H9 (cell line): ENCODE measurements around the gene VWA8. TPM values are rescaled to one million over a fixed set of nuclear protein-coding genes. Genes with fewer than 3 reads are reported as not detected.

ENCODE experiments used
- DNase-seq: peaks from one replicate; pipeline ENCODE4 v3.0.0-alpha.2; 2017
- H2AFZ ChIP-seq: one replicate; pipeline ENCODE4 v1.6.1; 2013; ENCODE audit warnings: mild to moderate bottlenecking, low read length, control low read depth, moderate library complexity
- H2AK5ac ChIP-seq: 2 replicates; pipeline ENCODE4 v1.6.1; 2013; ENCODE audit warnings: low read length, control low read depth, mixed read lengths; ENCODE audit not compliant: insufficient read length
- H2BK120ac ChIP-seq: one replicate; pipeline ENCODE4 v1.6.1; 2013; ENCODE audit warnings: low read depth, mild to moderate bottlenecking, low read length, control low read depth, inconsistent platforms; ENCODE audit not compliant: poor library complexity, severe bottlenecking
- H2BK12ac ChIP-seq: 2 replicates; pipeline ENCODE4 v1.6.1; 2013; ENCODE audit warnings: low read length, control low read depth, mixed read lengths, low read depth; ENCODE audit not compliant: insufficient read length
- H2BK15ac ChIP-seq: 2 replicates; pipeline ENCODE4 v1.6.1; 2013; ENCODE audit warnings: low read depth, low read length, control low read depth
- H2BK20ac ChIP-seq: one replicate; pipeline ENCODE4 v1.6.1; 2013; ENCODE audit warnings: low read depth, mild to moderate bottlenecking, low read length, control low read depth, inconsistent platforms; ENCODE audit not compliant: poor library complexity, severe bottlenecking
- H2BK5ac ChIP-seq: 2 replicates; pipeline ENCODE4 v1.6.1; 2013; ENCODE audit warnings: low read length, control low read depth, mixed read lengths; ENCODE audit not compliant: insufficient read length
- H3K14ac ChIP-seq: 2 replicates; pipeline ENCODE4 v1.6.1; 2013; ENCODE audit warnings: low read length, control low read depth; ENCODE audit not compliant: insufficient read depth
- H3K18ac ChIP-seq: 2 replicates; pipeline ENCODE4 v1.6.1; 2013; ENCODE audit warnings: low read depth, mild to moderate bottlenecking, mixed read lengths, low read length, control low read depth; ENCODE audit not compliant: insufficient read length
- H3K23ac ChIP-seq: 2 replicates; pipeline ENCODE4 v1.6.1; 2013; ENCODE audit warnings: low read length, control low read depth, mixed read lengths, low read depth; ENCODE audit not compliant: insufficient read length
- H3K23me2 ChIP-seq: 2 replicates; pipeline ENCODE4 v1.6.1; 2013; ENCODE audit warnings: low read depth, mild to moderate bottlenecking, mixed read lengths, low read length, control low read depth; ENCODE audit not compliant: insufficient read length, poor library complexity, severe bottlenecking
- H3K27ac ChIP-seq: 2 replicates; pipeline ENCODE4 v1.5.1; 2013; ENCODE audit warnings: low read length, control low read depth, mixed read lengths, low read depth; ENCODE audit not compliant: insufficient read length
- H3K27me3 ChIP-seq: 2 replicates; pipeline ENCODE4 v1.6.1; 2013; ENCODE audit warnings: low read length, control low read depth, inconsistent platforms; ENCODE audit not compliant: insufficient read depth
- H3K4ac ChIP-seq: 2 replicates; pipeline ENCODE4 v1.6.1; 2013; ENCODE audit warnings: low read depth, mild to moderate bottlenecking, control low read depth, inconsistent platforms, low read length, moderate library complexity
- H3K4me1 ChIP-seq: 2 replicates; pipeline ENCODE4 v1.6.1; 2013; ENCODE audit warnings: low read length, control low read depth, inconsistent platforms; ENCODE audit not compliant: insufficient read depth
- H3K4me2 ChIP-seq: 2 replicates; pipeline ENCODE4 v1.6.1; 2013; ENCODE audit warnings: low read length, control low read depth, mixed read lengths; ENCODE audit not compliant: insufficient read length, insufficient read depth
- H3K56ac ChIP-seq: 2 replicates; pipeline ENCODE4 v1.6.1; 2013; ENCODE audit warnings: low read depth, mild to moderate bottlenecking, mixed read lengths, low read length, control low read depth; ENCODE audit not compliant: insufficient read length
- H3K79me1 ChIP-seq: 2 replicates; pipeline ENCODE4 v1.6.1; 2013; ENCODE audit warnings: low read depth, mild to moderate bottlenecking, moderate library complexity, low read length, control low read depth, inconsistent platforms; ENCODE audit not compliant: insufficient read depth, poor library complexity, severe bottlenecking
- H3K79me2 ChIP-seq: 2 replicates; pipeline ENCODE4 v1.6.1; 2013; ENCODE audit warnings: low read length, control low read depth, inconsistent platforms; ENCODE audit not compliant: insufficient read depth
- H3K9ac ChIP-seq: 2 replicates; pipeline ENCODE4 v1.6.1; 2013; ENCODE audit warnings: low read length, control low read depth, mixed read lengths; ENCODE audit not compliant: insufficient read length; ENCODE audit errors: extremely low read depth
- H3K9me3 ChIP-seq: one replicate; pipeline ENCODE4 v1.6.1; 2013; ENCODE audit warnings: low read depth, low read length, inconsistent platforms; ENCODE audit not compliant: control insufficient read depth
- H3T11ph ChIP-seq: one replicate; pipeline ENCODE4 v1.6.1; 2013; ENCODE audit warnings: mild to moderate bottlenecking, low read length, control low read depth, inconsistent platforms
- H4K20me1 ChIP-seq: one replicate; pipeline ENCODE4 v1.6.1; 2013; ENCODE audit not compliant: control insufficient read depth, insufficient read length, insufficient read depth
- H4K5ac ChIP-seq: 2 replicates; pipeline ENCODE4 v1.6.1; 2013; ENCODE audit warnings: low read depth, mild to moderate bottlenecking, mixed read lengths, low read length, control low read depth; ENCODE audit not compliant: insufficient read length
- H4K8ac ChIP-seq: replicated peaks from 2 replicates; pipeline ENCODE4 v1.6.1; 2013; ENCODE audit warnings: low read length, control low read depth, mixed read lengths, low read depth; ENCODE audit not compliant: insufficient read length
- H4K91ac ChIP-seq: 2 replicates; pipeline ENCODE4 v1.6.1; 2013; ENCODE audit warnings: low read depth, mild to moderate bottlenecking, moderate library complexity, mixed read lengths, low read length, control low read depth; ENCODE audit not compliant: insufficient read length
- H3K27ac Mint-ChIP-seq, 3 experiments: 2 replicates in 2 of 3; 3 replicates in 1 of 3; pipeline ENCODE4 v1.8.0; 2020 to 2021; ENCODE audit warnings: mixed read lengths in 3 of 3, mild to moderate bottlenecking in 1 of 3, moderate library complexity in 1 of 3
- H3K27me3 Mint-ChIP-seq: 2 replicates; pipeline ENCODE4 v1.8.0; 2021; ENCODE audit warnings: low read depth, mild to moderate bottlenecking, moderate library complexity, mixed read lengths
- H3K36me3 Mint-ChIP-seq, 3 experiments: 2 replicates in 2 of 3; 3 replicates in 1 of 3; pipeline ENCODE4 v1.8.0; 2020 to 2021; ENCODE audit warnings: low read depth in 3 of 3, mixed read lengths in 3 of 3; ENCODE audit not compliant: insufficient read depth in 1 of 3
- H3K4me1 Mint-ChIP-seq, 2 experiments: 2 replicates each; pipeline ENCODE4 v1.8.0; 2020; ENCODE audit warnings: mixed read lengths in 2 of 2
- H3K4me3 Mint-ChIP-seq, 2 experiments: 2 replicates in 1 of 2; 3 replicates in 1 of 2; pipeline ENCODE4 v1.8.0; 2020 to 2021; ENCODE audit warnings: mild to moderate bottlenecking in 2 of 2, mixed read lengths in 2 of 2, moderate library complexity in 1 of 2
- H3K9me3 Mint-ChIP-seq, 2 experiments: 2 replicates in 1 of 2; 3 replicates in 1 of 2; pipeline ENCODE4 v1.8.0; 2020; ENCODE audit warnings: mild to moderate bottlenecking in 2 of 2, mixed read lengths in 2 of 2, moderate library complexity in 1 of 2
- WGBS: extraction: QIAGEN DNeasy Blood & Tissue Kit; methylation state at CpG from one replicate; pipeline ENCODE4 v1.1.7; 2013; ENCODE audit warnings: missing lambda C conversion rate, low lambda C conversion rate, mixed read lengths; ENCODE audit not compliant: insufficient read length; ENCODE audit errors: extremely low coverage; 5-methylcytosine and 5-hydroxymethylcytosine counted together
- total RNA-seq: library from RNA; stranded (reverse); gene quantifications from 2 replicates; pipeline ENCODE4 v1.2.1, GENCODE V29; 2021
- TF ChIP-seq, protein P1 (sequence below): fragments of 200-600 bp; sonication (generic); conservative IDR thresholded peaks from 3 replicates; pipeline ENCODE4 v1.8.0; 2021; ENCODE audit warnings: antibody characterized with exemption, mild to moderate bottlenecking

Gene VWA8
- total RNA-seq, 1 experiment from 2014 or later, result 17.4 TPM

DNA sequence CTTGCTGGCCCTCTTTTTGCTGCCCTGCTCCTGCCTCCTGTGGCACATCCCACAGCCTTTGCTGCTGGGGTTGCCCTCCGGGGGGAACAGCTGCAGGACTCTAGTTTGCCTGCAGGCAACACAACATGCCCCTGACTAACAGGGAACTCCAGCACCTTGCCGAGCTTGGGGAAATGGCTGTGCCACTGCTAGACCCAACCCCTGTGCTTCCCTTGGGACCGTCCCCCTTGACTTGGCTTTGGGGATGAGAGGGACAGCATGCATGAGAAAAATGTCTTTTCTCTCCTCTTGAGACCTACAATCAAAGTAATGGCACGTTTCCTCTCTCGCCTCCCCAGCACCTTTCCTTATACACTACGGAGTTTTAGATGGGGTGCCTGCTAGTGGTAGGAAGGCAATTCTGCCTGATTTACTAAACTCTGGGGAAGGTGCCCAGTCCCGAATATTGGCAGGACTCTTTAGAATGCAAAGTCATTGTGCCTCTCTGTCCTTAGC lies 12.4 kb upstream of the VWA8 start:
- H3K9ac ChIP-seq, result no peak overlapping the region
- no peak overlapping the region; the same call in 1 of the 2 replicates for H3K14ac ChIP-seq
- H3K9me3 ChIP-seq, result no peaks in the 10 kb centered on the region
- no peak overlapping the region for H4K5ac ChIP-seq
- Mint-ChIP-seq H3K4me1 (peaks cover 33 to 36% of the 10 kb centered on the region in 2 experiments), H3K36me3 (no peaks in the 10 kb centered on the region), H3K27me3 (no peaks in the 10 kb centered on the region), H3K4me3 (peak overlapping the region; percentile 11 to 27; a peak in 1 of 5 replicates), H3K9me3 (no peaks in the 10 kb centered on the region), H3K27ac (peak overlapping the region in 2 of 3 experiments; percentile 19 to 90; a peak in 2 of 7 replicates)
- H2BK5ac ChIP-seq, result no peak overlapping the region
- H3K4me1 ChIP-seq, result peaks cover 4% of the 10 kb centered on the region; the same call in 1 of the 2 replicates
- no peak overlapping the region for H2BK15ac ChIP-seq
- no peaks in the 10 kb centered on the region for H4K20me1 ChIP-seq
- no peak overlapping the region for H2BK20ac ChIP-seq
- H3K27ac ChIP-seq, result no peak overlapping the region
- H3K23me2 ChIP-seq, result no peaks in the 10 kb centered on the region
- H3K18ac ChIP-seq, result peak overlapping the region; percentile 73
- H2AFZ ChIP-seq, result peak overlapping the region; percentile 98
- TF ChIP-seq, protein P1, sequence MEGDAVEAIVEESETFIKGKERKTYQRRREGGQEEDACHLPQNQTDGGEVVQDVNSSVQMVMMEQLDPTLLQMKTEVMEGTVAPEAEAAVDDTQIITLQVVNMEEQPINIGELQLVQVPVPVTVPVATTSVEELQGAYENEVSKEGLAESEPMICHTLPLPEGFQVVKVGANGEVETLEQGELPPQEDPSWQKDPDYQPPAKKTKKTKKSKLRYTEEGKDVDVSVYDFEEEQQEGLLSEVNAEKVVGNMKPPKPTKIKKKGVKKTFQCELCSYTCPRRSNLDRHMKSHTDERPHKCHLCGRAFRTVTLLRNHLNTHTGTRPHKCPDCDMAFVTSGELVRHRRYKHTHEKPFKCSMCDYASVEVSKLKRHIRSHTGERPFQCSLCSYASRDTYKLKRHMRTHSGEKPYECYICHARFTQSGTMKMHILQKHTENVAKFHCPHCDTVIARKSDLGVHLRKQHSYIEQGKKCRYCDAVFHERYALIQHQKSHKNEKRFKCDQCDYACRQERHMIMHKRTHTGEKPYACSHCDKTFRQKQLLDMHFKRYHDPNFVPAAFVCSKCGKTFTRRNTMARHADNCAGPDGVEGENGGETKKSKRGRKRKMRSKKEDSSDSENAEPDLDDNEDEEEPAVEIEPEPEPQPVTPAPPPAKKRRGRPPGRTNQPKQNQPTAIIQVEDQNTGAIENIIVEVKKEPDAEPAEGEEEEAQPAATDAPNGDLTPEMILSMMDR, result peak; percentile 57
- no peak overlapping the region for H2BK12ac ChIP-seq
- no peak overlapping the region for H3K4ac ChIP-seq
- H3T11ph ChIP-seq, result no peak overlapping the region
- no peak overlapping the region for H4K8ac ChIP-seq
- no peaks in the 10 kb centered on the region for H3K27me3 ChIP-seq
- no peaks in the 10 kb centered on the region for H3K79me1 ChIP-seq
- H3K4me2 ChIP-seq, result peak overlapping the region; percentile 2
- H3K56ac ChIP-seq, result no peak overlapping the region
- peak; percentile 78 for DNase-seq
- H2BK120ac ChIP-seq, result no peak overlapping the region
- no peak overlapping the region for H2AK5ac ChIP-seq
- no CpG with 5 or more reads among the region's 7 CpGs for whole genome bisulfite sequencing
- H4K91ac ChIP-seq, result no peak overlapping the region
- no peak overlapping the region for H3K23ac ChIP-seq
- no peaks in the 10 kb centered on the region for H3K79me2 ChIP-seq
